HepG2 (cell line): Measurements from ENCODE around the gene TTC21B. TPM values are rescaled to one million over a fixed set of nuclear protein-coding genes. Genes with fewer than 3 reads are reported as not detected.

Source experiments
- ATAC-seq: fragments of 200-7000 bp; cut with Tn5 transposase; 3 replicates; pipeline ENCODE4 v1.9.1; 2020; ENCODE audit warnings: mild to moderate bottlenecking, moderate library complexity
- BruUV-seq: library from RNA; stranded (reverse); fragments of 400-500 nt; replicated peaks from 2 replicates; lab custom pipeline; 2021; lab: Mats Ljungman, UMichigan
- CTCF ChIA-PET: fragments of 300-600 bp; formaldehyde crosslinking; extraction: SDS; loops from one replicate; lab custom pipeline; 2021; ENCODE audit warnings: low total read pairs, inconsistent platforms, low intra/inter-chr PET ratio; lab: Yijun Ruan, JAX
- POLR2A ChIA-PET: fragments of 350-600 bp; sonication (Branson Sonifier 250); formaldehyde crosslinking; loops from one replicate; lab custom pipeline; 2020; ENCODE audit warnings: antibody characterized with exemption, inconsistent platforms; lab: Yijun Ruan, JAX
- DNase-seq: peaks from one replicate; pipeline ENCODE4 v3.0.0-alpha.2; 2015; ENCODE audit warnings: low spot score
- FAIRE-seq: peaks from 3 replicates; lab custom pipeline; 2011; peaks lifted over from hg19 to GRCh38; lab: Jason Lieb, UNC
- H2AFZ ChIP-seq: one replicate; pipeline ENCODE4 v1.6.1; 2011; ENCODE audit warnings: low read length, inconsistent platforms
- H3K27ac ChIP-seq: fragments of 300-600 bp; 3 replicates; pipeline ENCODE4 v1.8.0; 2011; ENCODE audit warnings: mixed run types, mild to moderate bottlenecking, mixed read lengths, low read length, inconsistent platforms; ENCODE audit not compliant: insufficient read depth; ENCODE audit errors: extremely low read length
- H3K27me3 ChIP-seq, 2 experiments: fragments of 200-600 bp in 1 of 2; 2 replicates in 1 of 2; 3 replicates in 1 of 2; pipeline versions ENCODE4 v1.6.0 to v1.8.0; 2011; ENCODE audit warnings: low read length in 2 of 2, mild to moderate bottlenecking in 2 of 2, moderate library complexity in 2 of 2, inconsistent platforms in 1 of 2; ENCODE audit not compliant: insufficient read depth in 2 of 2, control insufficient read depth in 1 of 2
- H3K36me3 ChIP-seq, 2 experiments: fragments of 200-600 bp in 1 of 2; replicated peaks in 1 of 2; 2 replicates in 1 of 2; 3 replicates in 1 of 2; pipeline versions ENCODE4 v1.5.1 to v1.8.0; 2011; ENCODE audit warnings: low read length in 2 of 2, inconsistent platforms in 1 of 2; ENCODE audit not compliant: insufficient read depth in 2 of 2, control insufficient read depth in 1 of 2
- H3K4me1 ChIP-seq: 2 replicates; pipeline ENCODE4 v1.5.1; 2012; ENCODE audit warnings: low read length, inconsistent platforms; ENCODE audit not compliant: insufficient read depth
- H3K4me2 ChIP-seq: 2 replicates; pipeline ENCODE4 v1.6.0; 2011; ENCODE audit warnings: low read depth, low read length, inconsistent platforms
- H3K4me3 ChIP-seq, 3 experiments: fragments of 200-600 bp in 1 of 3; sonication (generic), shearing (Covaris generic) in 1 of 3; replicated peaks in 1 of 3; 2 replicates each; pipeline ENCODE4 v1.5.1; 2011 to 2016; ENCODE audit warnings: low read length in 3 of 3, inconsistent platforms in 2 of 3, low read depth in 2 of 3, mild to moderate bottlenecking in 2 of 3, control low read depth in 1 of 3, mixed read lengths in 1 of 3; ENCODE audit not compliant: insufficient read depth in 1 of 3
- H3K79me2 ChIP-seq: one replicate; pipeline ENCODE4 v1.6.1; 2011; ENCODE audit warnings: low read length, inconsistent platforms; ENCODE audit not compliant: insufficient read depth
- H3K9ac ChIP-seq: 2 replicates; pipeline ENCODE4 v1.6.0; 2011; ENCODE audit warnings: mild to moderate bottlenecking, low read depth, low read length, inconsistent platforms; ENCODE audit not compliant: insufficient read depth
- H3K9me3 ChIP-seq: 2 replicates; pipeline ENCODE4 v1.5.1; 2012; ENCODE audit warnings: mild to moderate bottlenecking, low read length
- H4K20me1 ChIP-seq: 2 replicates; pipeline ENCODE4 v1.6.0; 2011; ENCODE audit warnings: inconsistent platforms, mild to moderate bottlenecking, low read length, moderate library complexity; ENCODE audit not compliant: insufficient read depth
- CHD4 ChIP-seq: fragments of 200-600 bp; sonication (generic); IDR thresholded peaks from 2 replicates; pipeline ENCODE4 v1.7.0; 2017; ENCODE audit warnings: mild to moderate bottlenecking, low read length, borderline replicate concordance
- DR1 ChIP-seq: sonication (generic); formaldehyde crosslinking; IDR thresholded peaks from 2 replicates; pipeline ENCODE4 v1.8.0; 2021; ENCODE audit warnings: mild to moderate bottlenecking, missing genetic modification reagents, inconsistent platforms
- ZNF609 ChIP-seq: sonication (generic); formaldehyde crosslinking; IDR thresholded peaks from 2 replicates; pipeline ENCODE4 v1.4.0; 2020; ENCODE audit warnings: mild to moderate bottlenecking, missing genetic modification reagents, borderline replicate concordance
- ZNF782 ChIP-seq: sonication (generic); formaldehyde crosslinking; IDR thresholded peaks from 2 replicates; pipeline ENCODE4 v1.4.0; 2020; ENCODE audit warnings: missing genetic modification reagents, mild to moderate bottlenecking, borderline replicate concordance
- WGBS: methylation state at CpG from one replicate; pipeline ENCODE4 v1.1.6; 2017; ENCODE audit warnings: low lambda C conversion rate; 5-methylcytosine and 5-hydroxymethylcytosine counted together
- in situ Hi-C: cut with HindIII; loops from 2 replicates; pipeline ENCODE4 v1.10.0; 2017; ENCODE audit warnings: low pct_unique_long_range_greater_than_20kb; ENCODE audit not compliant: extremely low pct_ligation_motif_present
- intact Hi-C: fragments of 100-400 bp; cut with micrococcal nuclease; formaldehyde crosslinking; loops from one replicate; pipeline ENCODE4 v1.10.0; 2022; ENCODE audit not compliant: unreplicated experiment
- polyA plus RNA-seq, 8 experiments: library from polyadenylated mRNA; depleted of rRNA in 3 of 8; stranded (reverse) in 7 of 8; unstranded in 1 of 8; fragments of >200 nt; fragmentation: Illumina TruSeq in 4 of 8; extraction: Trizol in 4 of 8; gene quantifications; 2 replicates each; pipeline versions ENCODE4 v1.2.1 to v1.2.3, GENCODE V29; 2011 to 2016; ENCODE audit warnings: low read depth in 4 of 8, missing spikeins in 1 of 8, mixed read lengths in 1 of 8; ENCODE audit not compliant: insufficient read depth in 1 of 8
- total RNA-seq, 5 experiments: library from RNA; depleted of rRNA; stranded (reverse); fragments of >200 nt; fragmentation: Illumina TruSeq; extraction: Trizol; gene quantifications; 2 replicates each; pipeline ENCODE4 v1.2.3, GENCODE V29; 2016; ENCODE audit warnings: low read depth in 1 of 5

The TTC21B gene
- total and polyA plus RNA-seq, 2 of the 13 experiments (the other 11 are each of a cell fraction or from before 2014, with no cell fraction given): 39.1 to 67.1 TPM

- ATAC-seq (peak; percentile 76), FAIRE-seq (no peak), DNase-seq (no peak)
- no peaks in the 10 kb centered on the region for H3K79me2 ChIP-seq
- H2AFZ ChIP-seq: no peak overlapping the region
- H4K20me1 ChIP-seq: no peaks in the 10 kb centered on the region
- peaks cover 18% of the 10 kb centered on the region; the same call in 1 of the 2 replicates for H3K4me1 ChIP-seq
- no peak overlapping the region for H3K4me3 ChIP-seq
- peaks cover 1 to 6% of the 10 kb centered on the region in 2 experiments; a peak in 2 of 5 replicates for H3K27me3 ChIP-seq
- in situ Hi-C loops (no loop called here), intact Hi-C loops (no loop called here)
- no TSS peak for BruUV-seq
- H3K9me3 ChIP-seq: no peaks in the 10 kb centered on the region
- peak overlapping the region; percentile 50; the same call in 1 of the 2 replicates for H3K4me2 ChIP-seq
- 7% methylated on average over 3 of the region's 3 CpGs for whole genome bisulfite sequencing
- CTCF ChIA-PET: no interaction called here
- TF ChIP-seq ZNF609 (CRISPR knock-in tag) (0 out of 2 replicates have a peak, but pooled peaks have one; percentile 30), ZNF782 (CRISPR knock-in tag) (peak; percentile 50; the same call in 1 of the 2 replicates), DR1 (CRISPR knock-in tag) (0 out of 2 replicates have a peak, but pooled peaks have one; percentile 14), CHD4 (no peak)
- H3K9ac ChIP-seq: no peak overlapping the region
- no peaks in the 10 kb centered on the region for H3K36me3 ChIP-seq
- H3K27ac ChIP-seq: no peak overlapping the region
- POLR2A ChIA-PET: no interaction called here
Observed at GRCh38 chr2:165967746-165968145, 14.2 kb upstream of the TTC21B start.
